Adrenal gland (tissue), 12 donors: ENCODE data around the gene TMIGD2. TPM values are rescaled to one million over a fixed set of nuclear protein-coding genes. Genes with fewer than 3 reads are reported as not detected.
A peak's percentile ranks its signal among the peaks of the same experiment; 100 is the strongest.
"Not testable (repeated sequence)": the region's sequence is repeated elsewhere in the genome, so short reads cannot be mapped to it uniquely, and the experiment has no call there.

Experiments used
- DNase-seq, 7 donors: peaks; one replicate each; pipeline ENCODE4 v3.0.0-alpha.2; 2019 to 2020
- H3K27ac ChIP-seq, 5 donors: fragments of 200-600 bp; sonication (generic) in 4 of 5; 1 replicate in 3 of 5; 2 replicates in 2 of 5; pipeline versions ENCODE4 v1.5.1 to v1.8.0; 2016 to 2020; ENCODE audit warnings: mild to moderate bottlenecking in 1 of 5
- H3K27me3 ChIP-seq: fragments of 200-600 bp; 2 replicates; pipeline ENCODE4 v1.8.0; 2021
- H3K36me3 ChIP-seq, 2 donors: fragments of 200-600 bp; replicated peaks in 1 of 2; 1 replicate in 1 of 2; 2 replicates in 1 of 2; pipeline versions ENCODE4 v1.5.1 to v1.8.0; 2018 to 2022
- H3K4me1 ChIP-seq, 2 donors: fragments of 200-600 bp; replicated peaks in 1 of 2; 1 replicate in 1 of 2; 2 replicates in 1 of 2; pipeline versions ENCODE4 v1.5.1 to v1.8.0; 2018 to 2021
- H3K4me3 ChIP-seq, 4 donors: fragments of 200-600 bp; sonication (generic) in 3 of 4; one replicate each; pipeline ENCODE4 v1.5.1; 2016 to 2018
- H3K9me3 ChIP-seq, 3 donors: fragments of 200-600 bp; sonication (generic) in 1 of 3; replicated peaks in 1 of 3; 1 replicate in 2 of 3; 2 replicates in 1 of 3; pipeline versions ENCODE4 v1.5.1 to v1.8.0; 2016 to 2021
- CTCF ChIP-seq, 6 experiments: fragments of 450-650 bp in 4 of 6; fragments of 200-600 bp in 2 of 6; sonication (generic) in 1 of 6; IDR thresholded peaks; 1 replicate in 5 of 6; 2 replicates in 1 of 6; pipeline versions ENCODE4 v1.5.1 to v1.8.0; 2016 to 2021; ENCODE audit warnings: antibody characterized with exemption in 6 of 6, mild to moderate bottlenecking in 2 of 6, moderate library complexity in 1 of 6
- POLR2A ChIP-seq, 2 donors: fragments of 450-650 bp; IDR thresholded peaks; one replicate each; pipeline ENCODE4 v1.6.1; 2017; ENCODE audit warnings: antibody characterized with exemption in 2 of 2, mild to moderate bottlenecking in 2 of 2, moderate library complexity in 1 of 2
- WGBS, 4 donors: extraction: QIAGEN DNeasy Blood & Tissue Kit in 2 of 4; methylation state at CpG; one replicate each; pipeline versions ENCODE4 v1.1.5 to v1.1.7; 2013 to 2017; 5-methylcytosine and 5-hydroxymethylcytosine counted together
- intact Hi-C, 2 donors: fragments of 100-400 bp; cut with DNase I; formaldehyde crosslinking; loops; one replicate each; pipeline versions ENCODE4 v1.14.1 to v1.15.0; 2022 to 2023
- polyA plus RNA-seq, 3 donors: library from polyadenylated mRNA; stranded (reverse); fragments of 200-250 nt in 2 of 3; fragments of 350-450 nt in 1 of 3; fragmentation: Illumina TruSeq in 1 of 3; extraction: RNeasy Lipid Tissue Mini Kit (QIAGEN cat#74804) in 1 of 3; gene quantifications; one replicate each; pipeline ENCODE4 v1.2.3, GENCODE V29; 2013 to 2014
- total RNA-seq, 9 donors: library from RNA; depleted of rRNA in 4 of 9; stranded (reverse); fragments of >200 nt in 4 of 9; fragments of 120-200 nt in 1 of 9; fragmentation: NEBNext Ultra II Directional in 1 of 9; extraction: Animal tissue kit (Norgen Biotek cat#: 25700) in 1 of 9; gene quantifications; one replicate each; pipeline versions ENCODE4 v1.1.0 to v1.2.4, GENCODE V29; 2013 to 2023
- donor health status: healthy with polysubstance abuse.
- donor health status: Bipolar disorder and iron deficiency.
- donor health status: DM: yes; HTN: yes; CAD: no.
- donor health status: DM: no; HTN: no; CAD: no.
- donor health status: DM: no; HTN: no; CAD: no.
- donor health status: DM: yes; HTN: yes; CAD: no.

The TMIGD2 gene
- total and polyA plus RNA-seq, 12 donors = 0.17 to 0.25 (median 0.24) TPM; not detected in 9

GRCh38 chr19:4278419-4279266 lies 23.5 kb downstream of the TMIGD2 start, which contains the start of gene SHD:
Gene SHD (plus strand): TSS chr19:4279266. CDS start chr19:4280064, 798 bp downstream.
- Histone ChIP-seq H3K4me1 (peaks cover 12 to 13% of the 10 kb centered on the region in 2 donors), H3K27ac (no peak within 1 kb of the TSS), H3K4me3 (peak within 1 kb of the TSS in 2 of 4 donors; percentile 6 to 41), H3K27me3 (peaks cover 25% of the 10 kb centered on the region), H3K9me3 (no peaks in the 10 kb centered on the region), H3K36me3 (no peaks in the 10 kb centered on the region)
- no peak for DNase-seq
- WGBS, 4 donors = 4 to 7% (median 5%) methylated on average over 11 to 41 of the region's 44 CpGs
- TF ChIP-seq POLR2A (IDR thresholded peaks at IDR 0.05) (no peak), CTCF (IDR thresholded peaks at IDR 0.05) (no peak)
- intact Hi-C loops = no loop called here

GRCh38 chr19:4278010-4278409 lies 24.2 kb downstream of the TMIGD2 start:
- Histone ChIP-seq H3K36me3 (no peaks in the 10 kb centered on the region), H3K9me3 (no peaks in the 10 kb centered on the region), H3K27me3 (peaks cover 25% of the 10 kb centered on the region), H3K4me1 (peaks cover 12 to 13% of the 10 kb centered on the region in 2 donors), H3K27ac (no peak overlapping the region), H3K4me3 (no peak overlapping the region)
- DNase-seq = no peak
- WGBS, 4 donors = 14 to 45% (median 30%) methylated on average over 2 to 4 of the region's 4 CpGs
- intact Hi-C loops = no loop called here
- TF ChIP-seq CTCF (IDR thresholded peaks at IDR 0.05) = no peak
- no peak for TF ChIP-seq POLR2A (IDR thresholded peaks at IDR 0.05)

- Histone ChIP-seq H3K27me3 (peaks cover 22% of the 10 kb centered on the region), H3K4me1 (peaks cover 12 to 13% of the 10 kb centered on the region in 2 donors), H3K9me3 (no peaks in the 10 kb centered on the region), H3K27ac (no peak overlapping the region), H3K4me3 (no peak overlapping the region), H3K36me3 (no peaks in the 10 kb centered on the region)
- DNase-seq = no peak
- no peak for TF ChIP-seq POLR2A (IDR thresholded peaks at IDR 0.05)
- no peak for TF ChIP-seq CTCF (IDR thresholded peaks at IDR 0.05)
- 24 to 42% (median 35%) methylated on average over 14 to 16 of the region's 16 CpGs for WGBS, 4 donors
- intact Hi-C loops = no loop called here
Observed at GRCh38 chr19:4277191-4277696, 24.9 kb downstream of the TMIGD2 start.

GRCh38 chr19:4274321-4274686 lies 27.9 kb downstream of the TMIGD2 start:
- H3K36me3 ChIP-seq, intact Hi-C loops, H3K27ac ChIP-seq, H3K4me3 ChIP-seq, H3K4me1 ChIP-seq, H3K27me3 ChIP-seq, H3K9me3 ChIP-seq: not testable (repeated sequence)
- 19 to 52% (median 40%) methylated on average over 5 to 6 of the region's 6 CpGs for WGBS, 4 donors
- DNase-seq = peak in 3 of 7 donors; percentile 26 to 34 (median 31)
